Choroid plexus epithelial cell (primary cell): ENCODE measurements around the gene ORAI1.

ENCODE experiments used
- DNase-seq: peaks from one replicate; pipeline ENCODE4 v3.0.0-alpha.2; 2010; ENCODE audit warnings: low read depth
- H3K4me3 ChIP-seq: 2 replicates; pipeline ENCODE4 v1.5.1; 2011; ENCODE audit warnings: low read depth, mild to moderate bottlenecking, control low read depth, low read length, moderate library complexity
- TF ChIP-seq, protein P1 (sequence below): conservative IDR thresholded peaks from 2 replicates; pipeline ENCODE4 v1.5.1; 2011; ENCODE audit warnings: low read depth, mild to moderate bottlenecking, control low read depth, inconsistent platforms, low read length, moderate library complexity

ORAI1 gene

DNA sequence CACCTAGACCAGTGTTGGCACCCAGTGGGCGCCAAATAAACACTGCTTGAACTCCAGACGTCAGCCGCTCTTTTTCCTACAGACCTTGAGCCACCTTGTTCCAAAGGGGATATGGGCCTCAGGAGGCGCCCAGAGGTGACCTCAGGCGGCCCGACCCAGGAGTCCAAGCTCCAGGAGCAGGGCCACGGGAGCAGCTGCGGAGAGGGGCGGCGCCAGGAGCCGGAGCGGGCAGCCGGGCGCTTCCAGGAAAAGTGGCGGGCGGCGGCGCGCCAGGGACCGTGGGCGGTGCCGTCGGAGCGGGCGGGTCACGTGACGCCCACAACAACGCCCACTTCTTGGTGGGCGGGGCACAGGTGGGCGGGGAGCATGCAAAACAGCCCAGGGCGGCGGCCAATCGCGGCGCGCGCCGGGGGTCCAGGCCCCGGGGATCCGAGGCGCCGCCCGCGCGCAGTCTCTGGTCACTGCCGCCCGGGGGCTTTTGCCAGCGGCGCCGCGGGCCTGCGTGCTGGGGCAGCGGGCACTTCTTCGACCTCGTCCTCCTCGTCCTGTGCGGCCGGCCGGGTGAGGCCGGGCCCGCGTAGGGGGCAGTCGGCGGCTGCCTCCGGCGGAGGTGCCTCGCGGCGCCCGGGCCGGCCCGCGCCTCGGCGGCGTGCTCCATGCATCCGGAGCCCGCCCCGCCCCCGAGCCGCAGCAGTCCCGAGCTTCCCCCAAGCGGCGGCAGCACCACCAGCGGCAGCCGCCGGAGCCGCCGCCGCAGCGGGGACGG lies at the start of gene ORAI1:
ORAI1 (plus strand) TSS at position 444 of the 766 bp plus-strand sequence.
- DNase-seq: peak; percentile 95
- H3K4me3 ChIP-seq: peak within 1 kb of the TSS; percentile 68
- TF ChIP-seq, protein P1, sequence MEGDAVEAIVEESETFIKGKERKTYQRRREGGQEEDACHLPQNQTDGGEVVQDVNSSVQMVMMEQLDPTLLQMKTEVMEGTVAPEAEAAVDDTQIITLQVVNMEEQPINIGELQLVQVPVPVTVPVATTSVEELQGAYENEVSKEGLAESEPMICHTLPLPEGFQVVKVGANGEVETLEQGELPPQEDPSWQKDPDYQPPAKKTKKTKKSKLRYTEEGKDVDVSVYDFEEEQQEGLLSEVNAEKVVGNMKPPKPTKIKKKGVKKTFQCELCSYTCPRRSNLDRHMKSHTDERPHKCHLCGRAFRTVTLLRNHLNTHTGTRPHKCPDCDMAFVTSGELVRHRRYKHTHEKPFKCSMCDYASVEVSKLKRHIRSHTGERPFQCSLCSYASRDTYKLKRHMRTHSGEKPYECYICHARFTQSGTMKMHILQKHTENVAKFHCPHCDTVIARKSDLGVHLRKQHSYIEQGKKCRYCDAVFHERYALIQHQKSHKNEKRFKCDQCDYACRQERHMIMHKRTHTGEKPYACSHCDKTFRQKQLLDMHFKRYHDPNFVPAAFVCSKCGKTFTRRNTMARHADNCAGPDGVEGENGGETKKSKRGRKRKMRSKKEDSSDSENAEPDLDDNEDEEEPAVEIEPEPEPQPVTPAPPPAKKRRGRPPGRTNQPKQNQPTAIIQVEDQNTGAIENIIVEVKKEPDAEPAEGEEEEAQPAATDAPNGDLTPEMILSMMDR: no peak

DNA sequence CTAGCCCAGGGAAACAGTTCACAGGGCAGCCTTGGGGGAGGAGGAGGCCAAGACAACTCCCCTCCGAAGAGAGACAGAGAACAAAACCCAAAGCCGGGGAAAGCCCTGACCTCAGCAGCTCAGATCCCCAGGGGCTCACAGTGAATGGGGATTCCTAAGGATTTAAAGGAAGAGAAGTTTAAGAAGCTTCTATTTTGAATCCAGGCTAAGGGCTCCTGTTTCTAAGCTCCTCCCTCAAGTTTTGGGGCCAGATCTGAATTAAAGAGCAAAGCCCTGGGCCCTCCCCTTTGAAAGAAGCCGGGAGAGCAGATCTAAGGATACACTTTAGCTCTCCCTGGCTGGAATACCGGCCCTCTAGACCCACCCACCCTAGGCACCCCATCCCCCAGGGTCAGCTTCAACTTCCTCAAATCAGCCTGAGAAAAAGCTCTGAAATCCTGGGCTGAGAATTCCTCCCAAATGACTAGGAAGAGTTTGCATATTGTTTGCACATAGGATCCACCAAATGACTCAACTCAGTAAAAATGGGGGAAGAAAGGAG lies 49.4 kb upstream of the ORAI1 start:
- TF ChIP-seq, protein P1: no peak
- H3K4me3 ChIP-seq: no peak overlapping the region
- DNase-seq: peak; percentile 55

DNA sequence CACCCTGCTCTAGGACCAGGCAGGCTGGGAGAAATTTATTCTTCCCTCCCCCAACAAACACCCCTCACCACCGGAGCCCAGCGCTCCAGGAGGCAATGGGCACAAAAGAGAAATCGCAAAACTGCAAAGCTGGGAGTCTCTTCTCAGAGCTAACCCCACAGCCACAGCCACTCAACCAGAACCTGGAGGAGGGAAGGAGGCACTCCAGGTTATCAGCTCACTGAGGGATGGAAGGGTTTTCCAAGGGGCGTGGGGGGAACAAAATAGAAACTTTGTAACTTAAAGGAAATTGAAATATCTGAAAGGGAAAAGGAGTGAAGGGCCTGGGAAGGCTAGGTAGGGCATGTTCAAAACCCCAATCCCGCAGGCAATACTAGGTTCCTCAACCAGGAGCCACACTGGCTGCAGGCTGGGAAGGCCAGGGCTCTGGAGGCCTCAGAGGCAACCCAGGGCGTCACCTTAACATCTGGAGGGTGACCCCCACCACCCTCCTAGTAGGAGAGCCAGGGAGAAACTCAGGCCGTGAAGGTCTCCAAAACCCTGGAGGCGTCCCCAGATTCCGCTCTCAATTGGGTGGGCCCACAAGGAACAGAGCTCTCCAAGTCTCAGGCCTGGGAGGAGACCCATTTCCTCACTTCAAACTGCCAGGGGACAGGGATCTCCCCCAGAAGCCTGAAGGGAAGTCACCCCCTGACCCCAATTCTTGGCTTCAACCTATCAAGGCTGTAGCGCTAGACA lies 48.7 kb upstream of the ORAI1 start:
- DNase-seq: no peak
- H3K4me3 ChIP-seq: peak overlapping the region; percentile 69
- TF ChIP-seq, protein P1: no peak

DNA sequence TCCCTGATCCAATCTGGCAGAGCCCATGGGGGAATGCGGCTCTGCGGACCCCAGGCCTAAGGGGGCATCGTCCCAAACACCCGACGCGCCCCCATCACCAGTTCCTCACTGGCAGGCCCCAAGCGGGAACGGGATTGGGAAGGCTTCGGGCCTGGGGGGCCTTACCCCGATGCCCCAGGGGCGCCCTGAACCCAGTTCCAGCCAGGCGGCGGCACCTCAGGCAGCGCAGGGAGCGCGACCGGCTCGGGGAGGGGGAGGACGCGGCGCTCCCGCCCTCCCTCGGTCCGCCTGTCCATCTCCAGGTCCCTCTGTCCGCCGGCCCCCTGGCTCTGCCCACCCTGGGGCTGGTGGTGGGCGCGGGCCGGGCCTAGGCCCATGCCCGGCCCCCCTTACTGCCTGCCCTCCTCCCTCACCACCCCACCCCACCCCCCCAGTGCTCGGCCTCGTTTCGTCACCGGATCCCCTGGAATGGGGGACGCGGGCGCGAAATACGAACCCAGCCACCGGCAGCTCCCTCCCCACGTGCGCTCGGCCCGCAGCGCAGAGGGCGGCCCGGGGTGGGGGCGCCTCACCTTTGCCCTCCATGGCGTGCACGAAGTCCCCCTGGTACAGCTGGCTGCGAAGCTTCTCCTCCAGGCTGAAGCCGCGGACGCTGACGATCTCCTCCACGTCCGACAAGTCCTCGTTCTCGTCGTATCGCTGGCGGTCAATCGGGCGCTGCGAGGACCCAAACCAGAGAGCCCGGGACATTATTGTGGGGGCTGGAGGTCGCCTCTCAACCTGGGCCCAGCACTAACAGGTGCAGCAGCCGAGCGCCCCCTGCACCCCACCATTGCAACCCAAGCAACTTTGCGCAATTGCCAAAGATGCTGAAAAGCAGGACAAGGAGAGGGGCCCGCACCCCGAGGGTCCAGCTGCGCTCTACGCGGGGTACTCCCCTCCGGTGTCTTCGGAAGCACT lies 47.8 kb upstream of the ORAI1 start:
- TF ChIP-seq, protein P1: no peak
- peak; percentile 14 for DNase-seq
- H3K4me3 ChIP-seq: peak overlapping the region; percentile 69

DNA sequence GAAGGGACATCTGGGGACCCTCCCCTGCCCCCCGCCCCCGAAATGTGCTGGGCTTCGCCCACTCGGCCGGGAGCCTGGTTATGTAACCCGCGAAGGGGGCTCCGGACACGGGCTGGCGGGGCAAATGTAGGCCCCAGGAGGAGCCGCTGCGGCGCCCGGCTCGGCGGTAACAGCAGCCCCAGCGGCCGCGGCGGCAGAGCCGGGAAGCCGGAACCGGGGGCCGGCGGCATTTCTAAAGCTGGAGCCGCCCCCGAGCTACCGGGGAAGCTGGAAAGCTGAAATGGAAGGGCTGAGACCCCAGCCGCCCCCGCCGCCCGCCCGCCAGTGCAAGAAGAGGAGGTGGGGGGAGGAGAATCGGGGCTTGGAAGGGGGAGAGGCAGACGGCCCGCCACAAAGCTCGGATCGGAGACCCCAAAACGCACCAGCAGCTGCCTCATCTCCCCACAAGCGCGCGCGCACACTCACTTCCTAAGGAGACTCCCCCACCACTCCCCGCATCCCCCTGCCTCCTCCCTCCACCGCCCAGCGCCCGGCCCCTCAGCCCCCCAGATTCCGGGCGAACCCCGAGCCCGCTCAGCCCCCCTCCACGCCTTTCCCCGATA lies 47.0 kb upstream of the ORAI1 start:
- no peak for DNase-seq
- TF ChIP-seq, protein P1: no peak
- H3K4me3 ChIP-seq: peak overlapping the region; percentile 69
